ENCODE measurements around the gene CELSR2. TPM values are rescaled to one million over a fixed set of nuclear protein-coding genes. Genes with fewer than 3 reads are reported as not detected.
A peak's percentile ranks its signal among the peaks of the same experiment; 100 is the strongest.

The CELSR2 gene
- total and polyA plus RNA-seq, 4 donors: 13.4 to 77.3 (median 53.4) TPM

- Histone ChIP-seq H3K4me1 (ENCODE audit: control insufficient read depth, insufficient read depth, low read length) (peaks cover 5% of the 10 kb centered on the region), H3K4me3 (ENCODE audit: low read depth, low read length) (no peak overlapping the region), H3K27ac (ENCODE audit: low read depth, low read length) (no peak overlapping the region), H3K27me3 (ENCODE audit: control insufficient read depth, insufficient read depth, low read length) (no peaks in the 10 kb centered on the region), H3K9me3 (ENCODE audit: control insufficient read depth, insufficient read depth, low read length) (no peaks in the 10 kb centered on the region), H3K36me3 (ENCODE audit: control insufficient read depth, insufficient read depth, low read length) (no peaks in the 10 kb centered on the region)
- WGBS (ENCODE audit: insufficient coverage): no CpG with 5 or more reads among the region's 1 CpG
- DNase-seq (ENCODE audit: low read depth in 4 of 6, low spot score in 6 of 6): no peak
Measured at GRCh38 chr1:109290137-109290536, 40.8 kb downstream of the CELSR2 start.

DNA sequence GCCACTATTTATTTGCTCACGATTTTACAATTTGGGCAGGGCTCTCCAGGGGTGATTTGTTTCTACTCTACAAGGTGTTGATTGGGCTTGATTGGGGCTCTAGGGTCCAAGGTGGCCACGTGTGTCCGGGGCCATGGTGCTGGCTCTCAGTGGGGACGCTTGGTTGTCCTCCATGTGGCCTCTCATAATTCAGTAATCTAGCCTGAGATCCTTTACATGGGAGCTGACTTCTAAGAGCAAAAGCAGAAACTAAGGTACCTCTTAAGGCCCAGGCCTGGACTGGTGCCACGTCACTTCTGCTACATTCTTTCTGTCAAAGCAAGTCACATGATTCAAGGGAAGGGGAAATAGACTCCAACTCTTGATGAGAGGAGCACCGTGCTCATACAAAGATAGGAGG lies 41.7 kb downstream of the CELSR2 start:
- 73% methylated on average over 4 of the region's 6 CpGs for WGBS (ENCODE audit: insufficient coverage)

DNA sequence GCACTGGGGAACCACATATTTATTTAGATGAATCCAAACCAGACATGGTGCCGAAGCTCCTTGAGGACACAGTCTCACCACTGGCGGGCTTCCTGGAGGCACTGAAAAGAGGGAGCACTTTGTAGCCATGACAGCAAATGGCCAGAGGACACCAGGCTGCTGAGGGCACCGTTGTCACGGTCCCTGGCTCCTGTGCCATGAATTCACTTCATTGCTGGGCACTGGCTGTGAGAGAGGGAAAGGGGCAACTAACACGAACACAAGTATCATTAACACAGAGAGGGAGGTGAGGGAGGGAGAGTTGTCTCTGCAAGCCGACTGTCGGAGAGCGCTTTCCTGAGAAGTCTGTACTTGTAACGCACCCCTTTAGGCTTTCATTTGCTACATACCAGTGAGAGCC lies 43.0 kb downstream of the CELSR2 start:
- Histone ChIP-seq H3K4me3 (ENCODE audit: low read depth, low read length) (no peak overlapping the region), H3K36me3 (ENCODE audit: control insufficient read depth, insufficient read depth, low read length) (no peaks in the 10 kb centered on the region), H3K27me3 (ENCODE audit: control insufficient read depth, insufficient read depth, low read length) (no peaks in the 10 kb centered on the region), H3K9me3 (ENCODE audit: control insufficient read depth, insufficient read depth, low read length) (no peaks in the 10 kb centered on the region), H3K27ac (ENCODE audit: low read depth, low read length) (no peak overlapping the region), H3K4me1 (ENCODE audit: control insufficient read depth, insufficient read depth, low read length) (peaks cover 11% of the 10 kb centered on the region)
- peak in 2 of 6 donors; percentile 22 to 47 for DNase-seq (ENCODE audit: low read depth in 4 of 6, low spot score in 6 of 6)
- 35% methylated on average over 4 of the region's 9 CpGs for WGBS (ENCODE audit: insufficient coverage)

More for the DNA sequence above, 41.7 kb downstream of the CELSR2 start:
- Histone ChIP-seq H3K27ac (ENCODE audit: low read depth, low read length) (no peak overlapping the region), H3K9me3 (ENCODE audit: control insufficient read depth, insufficient read depth, low read length) (no peaks in the 10 kb centered on the region), H3K27me3 (ENCODE audit: control insufficient read depth, insufficient read depth, low read length) (no peaks in the 10 kb centered on the region), H3K4me3 (ENCODE audit: low read depth, low read length) (no peak overlapping the region), H3K36me3 (ENCODE audit: control insufficient read depth, insufficient read depth, low read length) (no peaks in the 10 kb centered on the region), H3K4me1 (ENCODE audit: control insufficient read depth, insufficient read depth, low read length) (peaks cover 5% of the 10 kb centered on the region)
- no peak for DNase-seq (ENCODE audit: low read depth in 4 of 6, low spot score in 6 of 6)

DNA sequence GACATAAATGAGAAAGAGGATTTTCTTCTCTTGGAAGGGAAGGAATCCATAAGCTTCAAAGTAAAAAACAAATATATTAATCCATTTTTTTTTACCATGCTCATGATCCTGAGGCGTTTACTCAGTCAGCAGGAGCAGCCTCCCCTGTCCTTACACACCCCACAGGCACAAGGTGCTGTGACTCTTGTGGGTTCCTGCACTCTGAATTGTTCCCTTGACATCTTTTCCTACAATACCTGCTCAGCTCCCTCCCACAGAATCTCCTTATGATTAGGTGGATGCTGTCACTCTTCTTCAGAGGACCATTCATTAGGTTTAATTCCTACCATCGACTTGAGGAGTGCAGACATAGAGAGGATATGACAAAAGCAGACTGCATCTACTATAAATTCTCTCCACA lies 43.7 kb downstream of the CELSR2 start:
- H3K9me3 ChIP-seq (ENCODE audit: control insufficient read depth, insufficient read depth, low read length): no peaks in the 10 kb centered on the region
- no peak overlapping the region for H3K4me3 ChIP-seq (ENCODE audit: low read depth, low read length)
- H3K27ac ChIP-seq (ENCODE audit: low read depth, low read length): no peak overlapping the region
- no peaks in the 10 kb centered on the region for H3K36me3 ChIP-seq (ENCODE audit: control insufficient read depth, insufficient read depth, low read length)
- no peak for DNase-seq (ENCODE audit: low read depth in 4 of 6, low spot score in 6 of 6)
- H3K27me3 ChIP-seq (ENCODE audit: control insufficient read depth, insufficient read depth, low read length): no peaks in the 10 kb centered on the region
- peaks cover 18% of the 10 kb centered on the region for H3K4me1 ChIP-seq (ENCODE audit: control insufficient read depth, insufficient read depth, low read length)
- no CpG with 5 or more reads among the region's 2 CpGs for WGBS (ENCODE audit: insufficient coverage)

- H3K27ac ChIP-seq (ENCODE audit: low read depth, low read length): no peak overlapping the region
- WGBS (ENCODE audit: insufficient coverage): 93% methylated on average over 2 of the region's 4 CpGs
Measured at GRCh38 chr1:109294481-109294880, 45.1 kb downstream of the CELSR2 start.

DNA sequence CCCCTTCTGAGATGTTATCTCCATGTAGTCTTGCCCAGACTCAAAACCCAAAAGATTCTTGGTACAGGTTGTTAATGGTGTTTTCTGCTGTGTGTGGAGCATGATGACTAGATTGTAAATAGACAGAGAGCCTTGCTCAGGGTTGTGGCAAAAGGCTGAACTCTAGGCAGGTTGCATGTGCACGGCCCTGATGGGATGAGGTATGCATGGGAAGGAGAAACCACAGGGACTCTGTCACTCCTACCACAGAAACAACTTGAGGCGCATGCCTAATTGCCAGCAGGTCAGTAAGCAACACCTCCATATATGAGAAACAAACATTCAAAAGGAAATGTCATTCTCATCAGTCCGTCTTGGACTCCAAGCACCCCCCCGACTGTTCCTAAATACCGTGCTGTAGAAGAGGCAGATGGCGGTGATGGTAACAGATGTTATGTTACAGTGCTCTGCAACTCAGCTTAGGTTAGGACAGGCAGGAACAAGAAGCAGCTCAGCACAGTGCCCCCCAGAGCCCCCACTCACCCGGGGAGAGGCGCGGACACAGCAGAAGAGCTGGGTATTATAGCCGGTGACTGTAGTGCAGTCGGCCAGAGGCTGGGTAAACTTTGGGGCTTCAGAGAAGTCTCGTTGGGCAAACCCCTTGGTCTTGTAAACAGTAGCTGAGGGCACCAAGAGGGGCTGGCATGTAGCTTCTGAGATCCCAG lies 46.5 kb downstream of the CELSR2 start:
- H3K27ac ChIP-seq (ENCODE audit: low read depth, low read length): no peak overlapping the region
- peak in 2 of 6 donors; percentile 31 to 44 for DNase-seq (ENCODE audit: low read depth in 4 of 6, low spot score in 6 of 6)
- H3K4me3 ChIP-seq (ENCODE audit: low read depth, low read length): no peak overlapping the region

More at GRCh38 chr1:109294481-109294880, 45.1 kb downstream of the CELSR2 start:
- Histone ChIP-seq H3K4me1 (ENCODE audit: control insufficient read depth, insufficient read depth, low read length) (peaks cover 29% of the 10 kb centered on the region), H3K9me3 (ENCODE audit: control insufficient read depth, insufficient read depth, low read length) (no peaks in the 10 kb centered on the region), H3K36me3 (ENCODE audit: control insufficient read depth, insufficient read depth, low read length) (no peaks in the 10 kb centered on the region), H3K4me3 (ENCODE audit: low read depth, low read length) (no peak overlapping the region), H3K27me3 (ENCODE audit: control insufficient read depth, insufficient read depth, low read length) (no peaks in the 10 kb centered on the region)
- DNase-seq (ENCODE audit: low read depth in 4 of 6, low spot score in 6 of 6): no peak

GRCh38 chr1:109296782-109297181 lies 47.4 kb downstream of the CELSR2 start:
- Histone ChIP-seq H3K4me1 (ENCODE audit: control insufficient read depth, insufficient read depth, low read length) (peaks cover 44% of the 10 kb centered on the region), H3K27me3 (ENCODE audit: control insufficient read depth, insufficient read depth, low read length) (no peaks in the 10 kb centered on the region), H3K9me3 (ENCODE audit: control insufficient read depth, insufficient read depth, low read length) (no peaks in the 10 kb centered on the region), H3K27ac (ENCODE audit: low read depth, low read length) (no peak overlapping the region), H3K4me3 (ENCODE audit: low read depth, low read length) (no peak overlapping the region), H3K36me3 (ENCODE audit: control insufficient read depth, insufficient read depth, low read length) (no peaks in the 10 kb centered on the region)
- DNase-seq (ENCODE audit: low read depth in 4 of 6, low spot score in 6 of 6): no peak
- 94% methylated on average over 16 of the region's 16 CpGs for WGBS (ENCODE audit: insufficient coverage)

More for the DNA sequence above, 46.5 kb downstream of the CELSR2 start:
- H3K36me3 ChIP-seq (ENCODE audit: control insufficient read depth, insufficient read depth, low read length): no peaks in the 10 kb centered on the region
- no peaks in the 10 kb centered on the region for H3K9me3 ChIP-seq (ENCODE audit: control insufficient read depth, insufficient read depth, low read length)
- 57% methylated on average over 4 of the region's 12 CpGs for WGBS (ENCODE audit: insufficient coverage)
- no peaks in the 10 kb centered on the region for H3K27me3 ChIP-seq (ENCODE audit: control insufficient read depth, insufficient read depth, low read length)
- H3K4me1 ChIP-seq (ENCODE audit: control insufficient read depth, insufficient read depth, low read length): peaks cover 43% of the 10 kb centered on the region

- H3K4me1 ChIP-seq (ENCODE audit: control insufficient read depth, insufficient read depth, low read length): peaks cover 40% of the 10 kb centered on the region
- peak in 2 of 6 donors; percentile 27 to 62 for DNase-seq (ENCODE audit: low read depth in 4 of 6, low spot score in 6 of 6)
- WGBS (ENCODE audit: insufficient coverage): 57% methylated on average over 8 of the region's 11 CpGs
- no peaks in the 10 kb centered on the region for H3K9me3 ChIP-seq (ENCODE audit: control insufficient read depth, insufficient read depth, low read length)
- no peaks in the 10 kb centered on the region for H3K36me3 ChIP-seq (ENCODE audit: control insufficient read depth, insufficient read depth, low read length)
- no peaks in the 10 kb centered on the region for H3K27me3 ChIP-seq (ENCODE audit: control insufficient read depth, insufficient read depth, low read length)
- no peak overlapping the region for H3K4me3 ChIP-seq (ENCODE audit: low read depth, low read length)
- peak overlapping the region; percentile 93 for H3K27ac ChIP-seq (ENCODE audit: low read depth, low read length)
Measured at GRCh38 chr1:109298666-109299557, 49.6 kb downstream of the CELSR2 start.

DNA sequence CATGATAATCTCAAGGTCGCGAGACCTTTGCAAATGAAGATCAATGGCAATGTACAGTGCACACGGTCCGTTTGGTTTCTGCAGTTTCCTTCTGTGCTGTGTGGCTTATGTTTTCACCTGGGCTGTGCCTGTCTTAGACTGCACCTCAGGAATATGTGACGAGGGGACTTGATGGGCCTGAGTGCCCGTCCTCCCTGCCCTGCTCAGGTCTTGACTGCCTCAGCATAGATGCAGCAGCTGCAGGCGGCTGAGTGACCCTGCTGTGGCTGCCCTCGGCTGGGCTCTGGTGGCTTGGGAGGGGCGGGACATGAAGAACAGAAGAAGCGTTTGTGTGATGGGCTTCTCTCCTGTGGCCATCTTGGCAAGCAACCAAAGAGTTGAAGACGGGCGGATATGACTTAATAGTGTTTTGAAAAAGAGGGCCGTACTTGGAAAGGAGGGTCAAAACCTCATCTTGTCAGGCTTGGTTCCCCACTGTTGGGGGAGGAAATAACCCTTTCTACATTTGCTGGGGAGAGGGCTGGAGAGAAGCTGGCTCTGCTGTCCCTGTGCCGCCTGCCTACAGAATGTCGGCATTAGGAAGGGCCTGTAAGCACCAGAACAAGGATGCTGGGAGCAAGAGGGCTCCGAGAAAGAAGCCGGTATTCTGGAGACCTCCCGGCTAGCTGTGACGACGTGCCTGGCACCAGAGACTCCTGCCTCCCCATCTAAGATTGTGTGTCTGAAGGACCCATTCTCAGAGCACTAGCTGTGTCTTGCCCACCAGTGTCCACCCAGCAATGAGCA lies 50.4 kb downstream of the CELSR2 start:
- Histone ChIP-seq H3K9me3 (ENCODE audit: control insufficient read depth, insufficient read depth, low read length) (no peaks in the 10 kb centered on the region), H3K27me3 (ENCODE audit: control insufficient read depth, insufficient read depth, low read length) (no peaks in the 10 kb centered on the region), H3K4me1 (ENCODE audit: control insufficient read depth, insufficient read depth, low read length) (peaks cover 48% of the 10 kb centered on the region), H3K4me3 (ENCODE audit: low read depth, low read length) (no peak overlapping the region), H3K36me3 (ENCODE audit: control insufficient read depth, insufficient read depth, low read length) (no peaks in the 10 kb centered on the region), H3K27ac (ENCODE audit: low read depth, low read length) (peak overlapping the region; percentile 93)
- 51% methylated on average over 17 of the region's 20 CpGs for WGBS (ENCODE audit: insufficient coverage)
- DNase-seq (ENCODE audit: low read depth in 4 of 6, low spot score in 6 of 6): peak in 4 of 6 donors; percentile 50 to 89 (median 70)

Measured in spinal cord (tissue), 10 donors.